SK-N-SH (cell line): ENCODE measurements around the gene ARFIP1. TPM values are rescaled to one million over a fixed set of nuclear protein-coding genes. Genes with fewer than 3 reads are reported as not detected.

Experiments used
- CTCF ChIA-PET: fragments of 300-600, 350-600 bp; formaldehyde crosslinking; extraction: SDS; loops from one replicate; lab custom pipeline; 2021; lab: Yijun Ruan, JAX
- POLR2A ChIA-PET: fragments of 350-600 bp; sonication (Branson Sonifier 250); formaldehyde crosslinking; extraction: SDS; loops from one replicate; lab custom pipeline; 2020; ENCODE audit warnings: antibody characterized with exemption, inconsistent platforms; lab: Yijun Ruan, JAX
- DNase-seq: peaks from one replicate; pipeline ENCODE4 v3.0.0; 2012
- H2AFZ ChIP-seq: fragments of 200-600 bp; sonication (generic); 2 replicates; pipeline ENCODE4 v1.8.1; 2016; ENCODE audit warnings: antibody characterized with exemption, mild to moderate bottlenecking, low read depth
- H3F3A ChIP-seq: fragments of 200-600 bp; sonication (generic); replicated peaks from 2 replicates; pipeline ENCODE3; 2016; ENCODE audit warnings: antibody characterized with exemption, mild to moderate bottlenecking; ENCODE audit not compliant: insufficient read depth
- H3K27ac ChIP-seq, 2 experiments: fragments of 200-500 bp in 1 of 2; fragments of 200-600 bp in 1 of 2; sonication (Bioruptor generic) in 1 of 2; sonication (generic), shearing (Covaris generic) in 1 of 2; 2 replicates each; pipeline versions ENCODE4 v1.5.1 to v1.6.1; 2014 to 2016; ENCODE audit warnings: low read depth in 2 of 2, inconsistent platforms in 1 of 2, low read length in 1 of 2, mild to moderate bottlenecking in 1 of 2, mixed read lengths in 1 of 2
- H3K27me3 ChIP-seq: fragments of 200-600 bp; sonication (generic), shearing (Covaris generic); 2 replicates; pipeline ENCODE4 v1.6.1; 2016; ENCODE audit warnings: mixed run types; ENCODE audit not compliant: insufficient read depth
- H3K36me3 ChIP-seq, 2 experiments: fragments of 200-500 bp in 1 of 2; fragments of 200-600 bp in 1 of 2; sonication (Bioruptor generic) in 1 of 2; sonication (generic) in 1 of 2; replicated peaks in 1 of 2; 2 replicates each; pipeline versions ENCODE3 to v1.5.1; 2014 to 2016; ENCODE audit warnings: low read length in 1 of 2, mild to moderate bottlenecking in 1 of 2; ENCODE audit not compliant: insufficient read depth in 2 of 2, control insufficient read depth in 1 of 2
- H3K4me1 ChIP-seq, 2 experiments: fragments of 200-500 bp in 1 of 2; fragments of 200-600 bp in 1 of 2; sonication (Bioruptor generic) in 1 of 2; sonication (generic), shearing (Covaris generic) in 1 of 2; 2 replicates each; pipeline versions ENCODE4 v1.5.1 to v1.6.1; 2014 to 2016; ENCODE audit warnings: low read depth in 1 of 2, low read length in 1 of 2, mixed run types in 1 of 2; ENCODE audit not compliant: insufficient read depth in 2 of 2, control insufficient read depth in 1 of 2
- H3K4me2 ChIP-seq: fragments of 200-600 bp; sonication (generic), shearing (Covaris generic); 2 replicates; pipeline ENCODE4 v1.6.1; 2017; ENCODE audit warnings: mixed run types
- H3K4me3 ChIP-seq, 2 experiments: fragments of 200-500 bp in 1 of 2; fragments of 200-600 bp in 1 of 2; sonication (Bioruptor generic) in 1 of 2; sonication (generic), shearing (Covaris generic) in 1 of 2; 2 replicates each; pipeline versions ENCODE4 v1.5.1 to v1.8.1; 2014 to 2016; ENCODE audit warnings: low read depth in 2 of 2, inconsistent platforms in 1 of 2, low read length in 1 of 2, mild to moderate bottlenecking in 1 of 2, mixed read lengths in 1 of 2, moderate library complexity in 1 of 2
- H3K79me2 ChIP-seq: fragments of 200-600 bp; sonication (generic); 2 replicates; pipeline ENCODE4 v1.8.1; 2017; ENCODE audit warnings: mild to moderate bottlenecking; ENCODE audit not compliant: insufficient read depth
- H3K9ac ChIP-seq: fragments of 200-600 bp; sonication (generic); 2 replicates; pipeline ENCODE4 v1.6.1; 2017; ENCODE audit warnings: mixed run types
- H3K9me2 ChIP-seq: fragments of 200-600 bp; sonication (generic); 2 replicates; pipeline ENCODE4 v1.6.1; 2017; ENCODE audit warnings: mixed run types
- H3K9me3 ChIP-seq: fragments of 200-600 bp; sonication (generic); 2 replicates; pipeline ENCODE4 v1.6.1; 2017; ENCODE audit warnings: mixed run types, mild to moderate bottlenecking, moderate library complexity
- H4K20me1 ChIP-seq: fragments of 200-600 bp; sonication (generic); 2 replicates; pipeline ENCODE4 v1.6.1; 2017; ENCODE audit warnings: mild to moderate bottlenecking, mixed run types; ENCODE audit not compliant: insufficient read depth
- CHD2 ChIP-seq: fragments of 150-350 bp; IDR thresholded peaks from 2 replicates; pipeline ENCODE4 v1.6.1; 2018; ENCODE audit warnings: low read length; ENCODE audit not compliant: partially characterized antibody
- ELF1 ChIP-seq: IDR thresholded peaks from 2 replicates; pipeline ENCODE4 v1.4.0; 2012
- EP300 ChIP-seq, 2 experiments: IDR thresholded peaks; 2 replicates each; pipeline versions ENCODE4 v1.4.0 to v1.6.1; 2012; ENCODE audit warnings: borderline replicate concordance in 1 of 2, low read depth in 1 of 2, low read length in 1 of 2
- EZH2phosphoT487 ChIP-seq: fragments of 200-600 bp; sonication (generic); IDR thresholded peaks from 2 replicates; pipeline ENCODE4 v1.6.1; 2017; ENCODE audit warnings: low read depth, mixed run types, mild to moderate bottlenecking, antibody characterized with exemption, moderate library complexity, borderline replicate concordance
- FOSL2 ChIP-seq: IDR thresholded peaks from 2 replicates; pipeline ENCODE4 v1.4.0; 2012; ENCODE audit warnings: low read depth, mild to moderate bottlenecking, moderate library complexity, borderline replicate concordance
- GATA2 ChIP-seq: sonication (generic); formaldehyde crosslinking; IDR thresholded peaks from 2 replicates; pipeline ENCODE4 v1.5.0; 2020; ENCODE audit warnings: mild to moderate bottlenecking, missing genetic modification reagents
- IRF3 ChIP-seq: fragments of 150-350 bp; IDR thresholded peaks from 2 replicates; pipeline ENCODE4 v1.6.1; 2016; ENCODE audit warnings: mild to moderate bottlenecking, low read depth, low read length
- JUND ChIP-seq: IDR thresholded peaks from 2 replicates; pipeline ENCODE4 v1.4.0; 2012
- MXI1 ChIP-seq: IDR thresholded peaks from 2 replicates; pipeline ENCODE4 v1.6.1; 2012; ENCODE audit warnings: mild to moderate bottlenecking, low read depth, low read length, improper control_type of control experiment
- RAD21 ChIP-seq: IDR thresholded peaks from 2 replicates; pipeline ENCODE4 v1.6.1; 2012; ENCODE audit warnings: mild to moderate bottlenecking, low read length
- SIN3A ChIP-seq: IDR thresholded peaks from 2 replicates; pipeline ENCODE4 v1.6.1; 2012; ENCODE audit warnings: low read depth, mild to moderate bottlenecking, low read length, moderate library complexity, borderline replicate concordance
- SMC3 ChIP-seq: IDR thresholded peaks from 2 replicates; pipeline ENCODE4 v1.6.1; 2012; ENCODE audit warnings: low read depth, low read length, improper control_type of control experiment
- USF2 ChIP-seq: fragments of 150-350 bp; IDR thresholded peaks from 2 replicates; pipeline ENCODE4 v1.6.1; 2017; ENCODE audit warnings: antibody characterized with exemption, low read length, low read depth, borderline replicate concordance
- YY1 ChIP-seq: IDR thresholded peaks from 2 replicates; pipeline ENCODE4 v1.4.0; 2012; ENCODE audit warnings: low read depth, mild to moderate bottlenecking
- WGBS: methylation state at CpG from one replicate; pipeline ENCODE4 v1.1.6; 2017; ENCODE audit warnings: low lambda C conversion rate; 5-methylcytosine and 5-hydroxymethylcytosine counted together
- polyA plus RNA-seq, 3 experiments: library from polyadenylated mRNA; depleted of rRNA; stranded (reverse); fragments of >200 nt; gene quantifications; 2 replicates each; pipeline ENCODE4 v1.2.3, GENCODE V29; 2012

Gene ARFIP1
- polyA plus RNA-seq, 1 of the 3 experiments (the other 2 are of a cell fraction) = 15.7 TPM

- TF ChIP-seq SIN3A (no peak), IRF3 (no peak)
Measured at GRCh38 chr4:152961014-152961772, 181.4 kb downstream of the ARFIP1 start (continued).

- H3K4me1 ChIP-seq = peaks cover 0 to 12% of the 10 kb centered on the region in 2 experiments; a peak in 2 of 4 replicates
- DNase-seq = no peak
- no peak overlapping the region for H2AFZ ChIP-seq
- TF ChIP-seq MXI1 (no peak), IRF3 (no peak), FOSL2 (no peak), USF2 (no peak), SMC3 (no peak), CHD2 (no peak), ELF1 (no peak), EZH2phosphoT487 (no peak), RAD21 (no peak), EP300 (IDR thresholded peaks at IDR 0.05; ENCODE audit: borderline replicate concordance in 1 of 2, low read depth in 1 of 2, low read length in 1 of 2) (no peak), JUND (no peak), GATA2 (CRISPR knock-in tag) (no peak), YY1 (no peak)
- TF ChIP-seq, all 33 proteins: peak for 0
- H3K4me3 ChIP-seq = no peak overlapping the region
- no peaks in the 10 kb centered on the region; the same call in 1 of the 2 replicates for H3K27me3 ChIP-seq
- POLR2A ChIA-PET = no interaction called here
- CTCF ChIA-PET = no interaction called here
- no peak overlapping the region for H3K27ac ChIP-seq
- H3K79me2 ChIP-seq = no peaks in the 10 kb centered on the region
- H3K4me2 ChIP-seq = no peak overlapping the region
- no peaks in the 10 kb centered on the region for H3K9me2 ChIP-seq
- no peaks in the 10 kb centered on the region for H3K9me3 ChIP-seq
- H3K36me3 ChIP-seq = no peaks in the 10 kb centered on the region
- H3K9ac ChIP-seq = no peak overlapping the region
- no peaks in the 10 kb centered on the region for H4K20me1 ChIP-seq
- 33% methylated on average over 1 of the region's 1 CpG for WGBS
- no peaks in the 10 kb centered on the region for H3F3A ChIP-seq
Measured at GRCh38 chr4:152961773-152962115, 182.0 kb downstream of the ARFIP1 start.

Other genes with a start within 250 kb of the ARFIP1 start
- gene FBXW7, start 243.9 kb upstream of the ARFIP1 start, polyA plus RNA-seq (2012; rRNA removed) = 7.7 and 11.4 TPM in 2 replicates
- 0.58 and 0.62 TPM in 2 replicates for gene TMEM154, start 100.0 kb upstream of the ARFIP1 start, polyA plus RNA-seq (2012; rRNA removed)
- 0.13 and 0.28 TPM in 2 replicates for gene TIGD4, start 224 bp upstream of the ARFIP1 start, polyA plus RNA-seq (2012; rRNA removed)
- 0.02 and 0.03 TPM in 2 replicates for gene FHDC1, start 156.4 kb downstream of the ARFIP1 start, polyA plus RNA-seq (2012; rRNA removed)